Activated B cell treated with CpG ODN at 0.5 μM for 24 hours (primary cell): ENCODE results near the gene CSPG4. TPM values are rescaled to one million over a fixed set of nuclear protein-coding genes. Genes with fewer than 3 reads are reported as not detected.
"Not testable (repeated sequence)": the region's sequence is repeated elsewhere in the genome, so short reads cannot be mapped to it uniquely, and the experiment has no call there.

Experiments
- ATAC-seq: fragments of 200-7000 bp; cut with Tn5 transposase; one replicate; pipeline ENCODE4 v1.10.0; 2021; ENCODE audit warnings: low read depth, mild to moderate bottlenecking, moderate library complexity
- CTCF ChIA-PET: fragments of 350-600 bp; sonication (Branson Sonifier 250); formaldehyde crosslinking; loops from one replicate; lab custom pipeline; 2021; ENCODE audit warnings: antibody characterized with exemption; lab: Charles Lee
- POLR2A ChIA-PET: fragments of 350-600 bp; sonication (Branson Sonifier 250); formaldehyde crosslinking; loops from one replicate; lab custom pipeline; 2021; ENCODE audit warnings: antibody characterized with exemption; lab: Charles Lee
- DNase-seq: peaks from one replicate; pipeline ENCODE4 v3.0.0; 2022
- H3K27ac Mint-ChIP-seq: one replicate; pipeline ENCODE4 v1.8.0; 2020; ENCODE audit warnings: mixed read lengths
- H3K27me3 Mint-ChIP-seq: one replicate; pipeline ENCODE4 v1.8.0; 2021; ENCODE audit warnings: mixed read lengths
- H3K36me3 Mint-ChIP-seq: one replicate; pipeline ENCODE4 v1.8.0; 2021; ENCODE audit warnings: low read depth, mixed read lengths
- H3K4me1 Mint-ChIP-seq: one replicate; pipeline ENCODE4 v1.8.0; 2021; ENCODE audit warnings: mixed read lengths
- H3K4me3 Mint-ChIP-seq: one replicate; pipeline ENCODE4 v1.8.0; 2020; ENCODE audit warnings: mild to moderate bottlenecking, mixed read lengths
- H3K9me3 Mint-ChIP-seq: one replicate; pipeline ENCODE4 v1.8.0; 2020; ENCODE audit warnings: mixed read lengths
- CTCF ChIP-seq: fragments of 200-600 bp; IDR thresholded peaks from one replicate; pipeline ENCODE4 v1.8.0; 2022; ENCODE audit warnings: antibody characterized with exemption, mild to moderate bottlenecking
- intact Hi-C: fragments of 100-400 bp; cut with micrococcal nuclease; formaldehyde crosslinking; loops from one replicate; pipeline ENCODE4 v1.15.1; 2024
- total RNA-seq: library from RNA; stranded (reverse); gene quantifications from 2 replicates; pipeline ENCODE4 v1.2.3, GENCODE V29; 2022

CSPG4 gene
- total RNA-seq, 1 donor from 2014 or later: not detected

- intact Hi-C loops: no loop called here
- Mint-ChIP-seq H3K36me3 (no peaks in the 10 kb centered on the region), H3K4me3 (no peak overlapping the region), H3K4me1 (peaks cover 16% of the 10 kb centered on the region), H3K27ac (no peak overlapping the region), H3K27me3 (no peaks in the 10 kb centered on the region), H3K9me3 (no peaks in the 10 kb centered on the region)
- DNase-seq: no peak
- ATAC-seq: no peak
- TF ChIP-seq CTCF: no peak
- ChIA-PET POLR2A (interaction anchor here (1.0 kb wide), 1 partner anchor 12 kb away, joined by 3 read pairs; no protein-coding TSS in a partner anchor), CTCF (no interaction called here)
These were observed 6.6 kb downstream of the CSPG4 start for GRCh38 chr15:75705854-75706681.

GRCh38 chr15:75705375-75705774 is 7.3 kb downstream of the CSPG4 start:
- DNase-seq, intact Hi-C loops, H3K36me3 Mint-ChIP-seq, ATAC-seq, H3K27me3 Mint-ChIP-seq, H3K27ac Mint-ChIP-seq, H3K9me3 Mint-ChIP-seq, CTCF ChIA-PET, H3K4me3 Mint-ChIP-seq, POLR2A ChIA-PET: not testable (repeated sequence)
- peaks cover 23% of the 10 kb centered on the region for H3K4me1 Mint-ChIP-seq

- H3K4me1 Mint-ChIP-seq: peaks cover 30% of the 10 kb centered on the region
- ATAC-seq: no peak
- ChIA-PET POLR2A (interaction anchor here (0.5 kb wide), 1 partner anchor 10 kb away, joined by 3 read pairs; no protein-coding TSS in a partner anchor), CTCF (no interaction called here)
- H3K9me3 Mint-ChIP-seq: no peaks in the 10 kb centered on the region
- no peak for DNase-seq
- TF ChIP-seq CTCF: no peak
- no peaks in the 10 kb centered on the region for H3K36me3 Mint-ChIP-seq
- no peak overlapping the region for H3K27ac Mint-ChIP-seq
- no peaks in the 10 kb centered on the region for H3K27me3 Mint-ChIP-seq
- intact Hi-C loops: no loop called here
- no peak overlapping the region for H3K4me3 Mint-ChIP-seq
These were observed 8.0 kb downstream of the CSPG4 start for GRCh38 chr15:75704618-75705017.

- ATAC-seq (no peak), DNase-seq (no peak)
- POLR2A ChIA-PET: no interaction called here
- intact Hi-C loops: no loop called here
- no peak for TF ChIP-seq CTCF
- H3K4me1 Mint-ChIP-seq: peaks cover 34% of the 10 kb centered on the region
- no peaks in the 10 kb centered on the region for H3K27me3 Mint-ChIP-seq
- CTCF ChIA-PET: no interaction called here
- H3K36me3 Mint-ChIP-seq: no peaks in the 10 kb centered on the region
- H3K27ac Mint-ChIP-seq: no peak overlapping the region
- H3K4me3 Mint-ChIP-seq: no peak overlapping the region
- no peaks in the 10 kb centered on the region for H3K9me3 Mint-ChIP-seq
These were observed 8.4 kb downstream of the CSPG4 start for GRCh38 chr15:75704263-75704615.

- H3K36me3 Mint-ChIP-seq, POLR2A ChIA-PET, H3K4me3 Mint-ChIP-seq, H3K9me3 Mint-ChIP-seq, DNase-seq, H3K27ac Mint-ChIP-seq, intact Hi-C loops, H3K27me3 Mint-ChIP-seq, CTCF ChIA-PET, ATAC-seq: not testable (repeated sequence)
- peaks cover 40% of the 10 kb centered on the region for H3K4me1 Mint-ChIP-seq
These were observed 9.0 kb downstream of the CSPG4 start for GRCh38 chr15:75703440-75704262.

- ChIA-PET POLR2A (no interaction called here), CTCF (no interaction called here)
- peak overlapping the region; percentile 35 for H3K27ac Mint-ChIP-seq
- no peak for TF ChIP-seq CTCF
- intact Hi-C loops: no loop called here
- H3K4me3 Mint-ChIP-seq: no peak overlapping the region
- peaks cover 50% of the 10 kb centered on the region for H3K4me1 Mint-ChIP-seq
- no peak for DNase-seq
- no peaks in the 10 kb centered on the region for H3K9me3 Mint-ChIP-seq
- H3K27me3 Mint-ChIP-seq: no peaks in the 10 kb centered on the region
- no peaks in the 10 kb centered on the region for H3K36me3 Mint-ChIP-seq
- ATAC-seq: no peak
These were observed 10.2 kb downstream of the CSPG4 start for GRCh38 chr15:75702436-75702835.

GRCh38 chr15:75701071-75702003 is 11.3 kb downstream of the CSPG4 start:
- intact Hi-C loops, CTCF ChIA-PET, DNase-seq, H3K9me3 Mint-ChIP-seq, ATAC-seq, H3K4me3 Mint-ChIP-seq, H3K36me3 Mint-ChIP-seq, POLR2A ChIA-PET, H3K27me3 Mint-ChIP-seq: not testable (repeated sequence)
- H3K27ac Mint-ChIP-seq: peak overlapping the region; percentile 18
- H3K4me1 Mint-ChIP-seq: peaks cover 59% of the 10 kb centered on the region
